Measurements from ENCODE around the gene OPN1SW.

DNA sequence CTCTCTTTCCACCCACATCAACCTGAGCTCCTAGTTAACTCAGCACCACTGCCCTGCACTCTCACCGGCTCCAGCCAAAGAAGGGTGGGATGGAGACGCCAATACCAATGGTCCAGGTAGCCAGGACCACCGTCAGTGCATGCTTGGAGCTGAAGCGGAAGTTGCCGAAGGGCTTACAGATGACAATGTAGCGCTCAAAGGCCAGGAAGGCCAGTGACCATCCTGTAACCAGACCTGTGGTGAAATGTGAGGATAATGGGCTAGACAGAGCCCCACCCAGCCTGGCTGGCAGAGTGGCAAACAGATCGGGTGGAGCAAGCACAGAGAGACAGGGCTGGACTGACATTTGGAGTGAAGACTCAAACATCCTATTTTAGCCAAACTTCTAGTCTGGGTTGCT, 673 bp downstream of the OPN1SW start:
- TF ChIP-seq EZH2 (IDR thresholded peaks at IDR 0.05; ENCODE audit: borderline replicate concordance, low read length): no peak
- TF ChIP-seq, protein P1, sequence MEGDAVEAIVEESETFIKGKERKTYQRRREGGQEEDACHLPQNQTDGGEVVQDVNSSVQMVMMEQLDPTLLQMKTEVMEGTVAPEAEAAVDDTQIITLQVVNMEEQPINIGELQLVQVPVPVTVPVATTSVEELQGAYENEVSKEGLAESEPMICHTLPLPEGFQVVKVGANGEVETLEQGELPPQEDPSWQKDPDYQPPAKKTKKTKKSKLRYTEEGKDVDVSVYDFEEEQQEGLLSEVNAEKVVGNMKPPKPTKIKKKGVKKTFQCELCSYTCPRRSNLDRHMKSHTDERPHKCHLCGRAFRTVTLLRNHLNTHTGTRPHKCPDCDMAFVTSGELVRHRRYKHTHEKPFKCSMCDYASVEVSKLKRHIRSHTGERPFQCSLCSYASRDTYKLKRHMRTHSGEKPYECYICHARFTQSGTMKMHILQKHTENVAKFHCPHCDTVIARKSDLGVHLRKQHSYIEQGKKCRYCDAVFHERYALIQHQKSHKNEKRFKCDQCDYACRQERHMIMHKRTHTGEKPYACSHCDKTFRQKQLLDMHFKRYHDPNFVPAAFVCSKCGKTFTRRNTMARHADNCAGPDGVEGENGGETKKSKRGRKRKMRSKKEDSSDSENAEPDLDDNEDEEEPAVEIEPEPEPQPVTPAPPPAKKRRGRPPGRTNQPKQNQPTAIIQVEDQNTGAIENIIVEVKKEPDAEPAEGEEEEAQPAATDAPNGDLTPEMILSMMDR (IDR thresholded peaks at IDR 0.05; ENCODE audit: low read length): no peak

All from OCI-LY1 (cell line).